IPS-20b (cell line): ENCODE measurements around the gene DYRK1B.
A peak's percentile ranks its signal among the peaks of the same experiment; 100 is the strongest.
"Not testable (repeated sequence)": the region's sequence is repeated elsewhere in the genome, so short reads cannot be mapped to it uniquely, and the experiment has no call there.

ENCODE experiments used
- H3K27ac ChIP-seq: one replicate; pipeline ENCODE4 v1.5.1; 2013; ENCODE audit warnings: low read length
- H3K27me3 ChIP-seq: 2 replicates; pipeline ENCODE4 v1.6.1; 2013; ENCODE audit warnings: mild to moderate bottlenecking, low read length, inconsistent platforms; ENCODE audit not compliant: insufficient read depth
- H3K36me3 ChIP-seq: 2 replicates; pipeline ENCODE4 v1.6.1; 2013; ENCODE audit warnings: low read depth, mild to moderate bottlenecking, inconsistent platforms, low read length, moderate library complexity; ENCODE audit not compliant: insufficient read depth
- H3K4me1 ChIP-seq: 2 replicates; pipeline ENCODE4 v1.6.1; 2013; ENCODE audit warnings: mild to moderate bottlenecking, control low read depth, inconsistent platforms, low read length, moderate library complexity; ENCODE audit not compliant: insufficient read depth
- H3K4me3 ChIP-seq: 2 replicates; pipeline ENCODE4 v1.5.1; 2013; ENCODE audit warnings: mild to moderate bottlenecking, low read length, inconsistent platforms
- H3K9ac ChIP-seq: 2 replicates; pipeline ENCODE4 v1.6.1; 2013; ENCODE audit warnings: low read depth, mild to moderate bottlenecking, inconsistent platforms, low read length, moderate library complexity
- H3K9me3 ChIP-seq: 2 replicates; pipeline ENCODE4 v1.6.1; 2013; ENCODE audit warnings: mild to moderate bottlenecking, low read depth, low read length, inconsistent platforms; ENCODE audit not compliant: insufficient read depth

The DYRK1B gene

DNA sequence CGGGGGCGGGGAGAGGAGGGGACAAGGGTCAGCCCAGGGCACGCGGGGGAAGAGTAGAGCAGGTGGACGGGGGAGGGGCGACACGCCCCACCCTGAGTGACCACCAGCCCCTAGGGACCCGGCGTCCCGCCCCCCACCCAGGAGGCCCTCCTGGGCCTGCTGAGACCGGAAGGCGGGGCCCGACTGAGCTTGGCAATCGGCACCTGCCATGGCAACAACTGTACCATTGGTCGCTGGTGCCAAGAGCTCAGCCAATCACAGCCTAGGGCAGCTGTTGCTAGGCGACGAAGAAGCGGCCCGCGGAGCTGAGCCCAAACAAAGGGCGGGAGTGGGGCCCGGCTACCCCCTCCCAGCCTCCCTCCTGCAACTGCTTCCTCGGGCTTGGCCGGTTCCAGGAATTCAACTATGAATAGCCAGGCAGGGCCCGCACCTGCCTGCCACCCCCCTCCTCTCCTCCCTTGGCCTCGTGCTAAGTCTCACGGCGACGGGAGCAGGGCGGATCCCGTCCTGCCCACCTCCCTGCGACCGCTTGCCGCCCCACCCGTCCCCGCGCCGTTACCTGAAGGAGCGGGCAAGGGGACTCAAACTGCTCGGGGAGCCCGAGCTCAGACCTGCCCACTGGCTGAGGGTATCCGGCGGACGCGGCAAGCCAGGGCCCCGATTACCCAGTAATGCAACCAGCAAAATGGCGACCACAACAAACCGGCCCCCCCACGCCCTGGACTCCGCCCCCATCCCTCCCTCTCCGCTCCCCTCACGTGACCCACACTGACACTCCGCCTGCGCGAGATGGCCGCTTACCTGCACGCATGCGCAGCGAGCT, at the start of gene DYRK1B:
Gene DYRK1B (minus strand): TSS at position 699 of the 823 bp plus-strand sequence. CDS start 2,295 bp downstream, outside the sequence.
- Histone ChIP-seq H3K9me3 (no peaks in the 10 kb centered on the region), H3K36me3 (peaks cover 72% of the 10 kb centered on the region), H3K27ac (peak within 1 kb of the TSS; percentile 94), H3K4me1 (peaks cover 4% of the 10 kb centered on the region), H3K27me3 (no peaks in the 10 kb centered on the region), H3K4me3 (peak within 1 kb of the TSS; percentile 91), H3K9ac (peak within 1 kb of the TSS; percentile 91)

DNA sequence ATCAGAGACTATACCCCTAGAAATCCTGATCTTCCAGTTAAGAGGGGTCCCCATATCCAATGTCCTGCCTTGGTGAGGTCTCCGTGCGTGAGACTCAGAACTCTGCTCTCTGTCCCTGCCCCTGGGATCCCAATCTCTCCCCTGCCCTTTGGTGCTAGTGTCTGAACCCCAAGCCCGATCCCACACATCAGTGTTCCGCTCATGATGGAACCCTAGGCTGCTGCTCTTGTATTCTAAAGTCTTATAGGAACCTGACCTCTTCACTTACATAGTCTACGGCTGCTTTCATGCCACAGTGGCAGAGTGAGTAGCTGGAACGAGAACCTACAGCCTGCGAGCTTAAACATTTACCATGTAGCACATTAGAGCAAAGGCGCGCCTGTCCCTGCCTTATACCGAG, 48.7 kb upstream of the DYRK1B start:
- H3K27me3 ChIP-seq, H3K9ac ChIP-seq, H3K27ac ChIP-seq, H3K4me3 ChIP-seq, H3K9me3 ChIP-seq, H3K4me1 ChIP-seq, H3K36me3 ChIP-seq: not testable (repeated sequence)

DNA sequence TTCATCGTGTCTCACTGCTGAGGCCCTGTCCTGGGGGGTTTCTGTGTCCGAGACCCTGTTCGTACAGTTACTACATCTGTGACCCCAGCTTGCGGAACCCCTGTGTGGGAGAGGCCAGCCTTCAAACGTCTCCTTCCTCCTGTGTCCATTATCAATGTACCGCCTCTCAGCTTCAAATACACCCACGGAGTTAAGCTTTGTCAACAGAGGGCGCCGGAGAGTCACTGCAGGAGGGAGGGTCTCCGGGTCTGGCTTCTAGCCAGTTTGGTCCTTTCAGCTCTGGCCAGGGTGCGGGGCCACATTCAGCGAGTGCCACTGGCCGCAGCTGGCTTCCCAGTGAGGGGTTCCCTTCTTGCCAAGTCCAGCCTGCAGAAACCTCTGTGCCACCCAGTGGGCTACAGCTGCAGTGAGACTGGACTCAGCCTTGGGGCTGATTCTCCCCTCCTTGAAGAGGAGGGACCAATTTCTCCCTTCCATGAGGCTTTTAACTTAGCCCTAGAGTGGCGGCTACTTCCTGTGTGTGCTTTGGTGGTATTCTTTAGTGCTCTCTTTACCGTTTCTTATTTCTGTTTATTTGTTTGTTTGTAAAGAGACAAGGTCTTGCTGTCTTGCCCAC, 47.6 kb upstream of the DYRK1B start:
- not testable (repeated sequence) for H3K27ac ChIP-seq, H3K4me3 ChIP-seq, H3K9ac ChIP-seq, H3K9me3 ChIP-seq, H3K27me3 ChIP-seq, H3K36me3 ChIP-seq, H3K4me1 ChIP-seq

- H3K4me3 ChIP-seq, H3K27ac ChIP-seq, H3K27me3 ChIP-seq, H3K4me1 ChIP-seq, H3K9ac ChIP-seq, H3K9me3 ChIP-seq, H3K36me3 ChIP-seq: not testable (repeated sequence)
Measured at GRCh38 chr19:39880241-39880640, 46.3 kb upstream of the DYRK1B start.

GRCh38 chr19:39879796-39880195, 45.8 kb upstream of the DYRK1B start:
- not testable (repeated sequence) for H3K27me3 ChIP-seq, H3K9ac ChIP-seq, H3K4me3 ChIP-seq

GRCh38 chr19:39878866-39879265, 44.9 kb upstream of the DYRK1B start:
- not testable (repeated sequence) for H3K4me3 ChIP-seq, H3K9me3 ChIP-seq, H3K4me1 ChIP-seq, H3K27ac ChIP-seq, H3K27me3 ChIP-seq, H3K36me3 ChIP-seq, H3K9ac ChIP-seq

More at GRCh38 chr19:39879796-39880195, 45.8 kb upstream of the DYRK1B start:
- H3K36me3 ChIP-seq, H3K9me3 ChIP-seq, H3K27ac ChIP-seq, H3K4me1 ChIP-seq: not testable (repeated sequence)

GRCh38 chr19:39878398-39878797, 44.4 kb upstream of the DYRK1B start:
- Histone ChIP-seq H3K9ac (no peak overlapping the region), H3K4me3 (no peak overlapping the region), H3K9me3 (no peaks in the 10 kb centered on the region), H3K27ac (no peak overlapping the region), H3K4me1 (no peaks in the 10 kb centered on the region), H3K27me3 (no peaks in the 10 kb centered on the region), H3K36me3 (no peaks in the 10 kb centered on the region)

DNA sequence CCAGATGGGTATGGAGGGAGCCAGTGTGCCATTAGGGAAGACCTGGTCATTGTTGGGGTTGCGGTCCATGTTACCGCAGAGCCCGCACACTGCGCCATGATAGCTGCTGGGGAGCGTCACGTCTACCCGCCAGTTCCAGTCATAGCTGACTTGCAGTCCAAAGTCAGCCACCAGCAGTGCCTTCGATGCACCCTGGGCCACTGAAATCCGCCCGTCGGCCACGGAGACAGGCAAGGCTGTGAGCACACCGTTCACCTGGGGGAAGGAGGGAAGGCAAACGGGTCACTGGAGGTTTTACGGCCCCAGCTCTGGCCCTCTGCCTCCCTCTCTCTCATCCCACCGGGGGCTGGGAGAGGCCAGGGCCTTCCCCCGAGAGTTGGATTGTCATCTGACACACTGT, 44.0 kb upstream of the DYRK1B start:
- not testable (repeated sequence) for H3K4me3 ChIP-seq, H3K9me3 ChIP-seq, H3K4me1 ChIP-seq, H3K36me3 ChIP-seq, H3K27ac ChIP-seq, H3K9ac ChIP-seq, H3K27me3 ChIP-seq

DNA sequence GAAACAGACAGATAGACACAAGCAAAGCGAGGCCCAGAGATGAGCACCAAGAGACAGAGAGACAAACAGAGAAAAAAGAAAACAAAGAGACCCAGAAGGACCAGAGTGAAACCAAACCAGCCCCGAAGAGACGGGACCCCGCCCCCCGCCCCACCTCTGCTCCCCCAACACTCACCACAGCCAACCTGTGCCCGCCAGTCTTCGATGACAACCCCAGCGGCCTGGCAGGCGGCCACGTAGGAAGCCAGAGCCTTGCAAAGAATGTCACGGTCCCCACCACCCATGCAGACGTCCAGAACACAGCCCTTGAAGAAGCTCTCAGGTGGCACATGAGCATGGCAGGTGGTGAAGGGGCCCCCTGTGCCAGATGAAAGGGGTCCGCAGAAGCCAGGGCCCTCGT, 43.5 kb upstream of the DYRK1B start:
- H3K27ac ChIP-seq, H3K4me1 ChIP-seq, H3K9ac ChIP-seq, H3K36me3 ChIP-seq, H3K27me3 ChIP-seq, H3K9me3 ChIP-seq, H3K4me3 ChIP-seq: not testable (repeated sequence)

DNA sequence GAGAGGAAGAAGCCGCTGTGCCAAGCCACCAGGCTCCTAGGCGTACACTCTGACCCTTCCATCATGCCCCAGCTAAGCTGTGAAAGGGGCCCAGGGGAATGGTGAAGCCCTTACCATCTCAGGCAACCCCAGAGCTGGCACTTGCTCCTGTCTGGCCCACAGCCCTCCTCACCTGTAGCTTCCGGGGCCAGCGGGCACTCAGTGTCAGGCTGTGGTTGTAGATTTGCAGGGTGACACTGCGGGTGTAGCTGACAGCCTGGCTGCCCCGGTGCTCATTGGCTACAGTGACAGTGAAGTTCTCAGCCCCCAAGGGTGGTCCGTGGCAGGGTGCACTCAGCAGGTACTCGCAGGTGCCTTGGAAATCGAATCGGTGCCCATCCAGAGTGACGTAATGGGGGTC, 42.5 kb upstream of the DYRK1B start:
- not testable (repeated sequence) for H3K27ac ChIP-seq, H3K4me3 ChIP-seq, H3K9me3 ChIP-seq, H3K4me1 ChIP-seq, H3K36me3 ChIP-seq, H3K27me3 ChIP-seq, H3K9ac ChIP-seq

- H3K9me3 ChIP-seq, H3K9ac ChIP-seq, H3K27me3 ChIP-seq, H3K4me1 ChIP-seq, H3K27ac ChIP-seq, H3K36me3 ChIP-seq, H3K4me3 ChIP-seq: not testable (repeated sequence)
Measured at GRCh38 chr19:39875401-39875864, 41.5 kb upstream of the DYRK1B start.

- Histone ChIP-seq H3K4me3 (no peak overlapping the region), H3K9ac (no peak overlapping the region), H3K4me1 (0 out of 2 replicates have a peak, but pooled peaks cover 2% of the 10 kb centered on the region), H3K27ac (no peak overlapping the region), H3K9me3 (no peaks in the 10 kb centered on the region), H3K27me3 (no peaks in the 10 kb centered on the region), H3K36me3 (no peaks in the 10 kb centered on the region)
Measured at GRCh38 chr19:39874404-39874803, 40.4 kb upstream of the DYRK1B start.
